ENCODE results near the gene MAML1. TPM values are rescaled to one million over a fixed set of nuclear protein-coding genes. Genes with fewer than 3 reads are reported as not detected.

Gene MAML1
- total and polyA plus RNA-seq, 10 of the 15 experiments (the other 5 are each of a cell fraction or from before 2014, with no cell fraction given), result 0.42 to 23.9 (median 7.3) TPM

GRCh38 chr5:179731791-179732411 is 721 bp upstream of the MAML1 start:
- no peaks in the 10 kb centered on the region; the same call in 1 of the 2 replicates for H4K20me1 ChIP-seq (ENCODE audit: control insufficient read depth, insufficient read depth)
- under 1% methylated on average over 24 of the region's 24 CpGs for WGBS (ENCODE audit: insufficient coverage, insufficient replicate concordance, low lambda C conversion rate, missing lambda C conversion rate)
- ChIA-PET RAD21 (ENCODE audit: unreplicated experiment) (interaction anchor here (0.7 to 2.2 kb wide), 8 partner anchors 28 to 175 kb away, joined by 3 to 7 read pairs (median 4); partner anchors contain the start of gene HNRNPH1), POLR2A (interaction anchor here (0.6 to 1.4 kb wide), 10 partner anchors 10 to 195 kb away, joined by 3 to 11 read pairs (median 7); partner anchors contain the start of gene HNRNPH1), CTCF (interaction anchor here (0.7 to 4.2 kb wide), 6 partner anchors 27 to 243 kb away, joined by 3 to 25 read pairs (median 4); no protein-coding TSS in a partner anchor), SMC1A (ENCODE audit: uncharacterized antibody, unreplicated experiment) (interaction anchor here (0.6 to 3.4 kb wide), 10 partner anchors 8 to 393 kb away, joined by 3 to 12 read pairs (median 4); partner anchors contain the start of genes CANX and CBY3)
- peaks cover 7 to 32% of the 10 kb centered on the region in 2 experiments for H3K36me3 ChIP-seq (ENCODE audit: control insufficient read depth in 2 of 2, insufficient read depth in 2 of 2, low read length in 1 of 2)
- H3K79me2 ChIP-seq (ENCODE audit: control insufficient read depth, insufficient read depth, low read length), result peaks cover 39% of the 10 kb centered on the region
- peak; percentile 43 for DNase-seq (ENCODE audit: low read depth, low spot score)
- ATAC-seq, result peak; percentile 49
- intact Hi-C loops (cut with micrococcal nuclease; ENCODE audit: unreplicated experiment) (loop anchor here (2.0 kb wide), 1 partner anchor 33 kb away; the partner anchor contains the start of gene CANX), in situ Hi-C loops (cut with MboI) (no loop called here)
- peaks cover 6% of the 10 kb centered on the region; the same call in 1 of the 2 replicates for H3K4me1 ChIP-seq (ENCODE audit: control insufficient read depth, insufficient read depth, low read length)
- TSS peak; percentile 77 for BruUV-seq (replicated peaks)
- H2AFZ ChIP-seq (ENCODE audit: control insufficient read depth, low read depth, low read length), result peak overlapping the region; percentile 0; the same call in 1 of the 2 replicates
- FAIRE-seq, result no peak
- peak overlapping the region; percentile 72 for H3K4me2 ChIP-seq (ENCODE audit: control insufficient read depth, insufficient read depth)
- no peaks in the 10 kb centered on the region for H3K27me3 ChIP-seq (replicated peaks in 1 of 2; ENCODE audit: control insufficient read depth in 2 of 2, insufficient read depth in 2 of 2, low read length in 1 of 2)
- H3K9me3 ChIP-seq (replicated peaks; ENCODE audit: control insufficient read depth, insufficient read depth, low read length), result no peaks in the 10 kb centered on the region
- H3K4me3 ChIP-seq, result peak overlapping the region; percentile 52; the same call in 1 of the 2 replicates
- H3K27ac ChIP-seq (ENCODE audit: control insufficient read depth, insufficient read depth), result peak overlapping the region; percentile 83
- peak overlapping the region; percentile 56; the same call in 1 of the 2 replicates for H3K9ac ChIP-seq (ENCODE audit: control insufficient read depth, insufficient read depth, low read length)
- TF ChIP-seq DPF2 (IDR thresholded peaks at IDR 0.05) (no peak), SUPT20H (IDR thresholded peaks at IDR 0.05; ENCODE audit: borderline replicate concordance, control insufficient read depth, low read depth, low read length) (no peak), SMARCA5 (IDR thresholded peaks at IDR 0.05) (0 out of 2 replicates have a peak, but pooled peaks have one; percentile 54), RB1 (IDR thresholded peaks at IDR 0.05; ENCODE audit: borderline replicate concordance) (no peak), MTA3 (IDR thresholded peaks at IDR 0.05; ENCODE audit: borderline replicate concordance, low read length) (peak; percentile 63; the same call in 1 of the 2 replicates), E2F4 (IDR thresholded peaks at IDR 0.05; ENCODE audit: low read depth, low read length) (no peak), MAX (IDR thresholded peaks at IDR 0.05; ENCODE audit: low read depth, low read length) (no peak), FOS (IDR thresholded peaks at IDR 0.05; ENCODE audit: borderline replicate concordance, extremely low read depth, insufficient read length) (no peak), TCF3 (IDR thresholded peaks at IDR 0.05; ENCODE audit: borderline replicate concordance, insufficient read depth, low read depth, low read length) (no peak), STAT1 (conservative IDR thresholded peaks at IDR 0.05) (no peak), BCL11A (IDR thresholded peaks at IDR 0.05; ENCODE audit: low read depth, low read length) (no peak), ZBTB11 (CRISPR knock-in tag; IDR thresholded peaks at IDR 0.05) (no peak), ZNF384 (IDR thresholded peaks at IDR 0.05; ENCODE audit: borderline replicate concordance, low read depth, low read length) (0 out of 2 replicates have a peak, but pooled peaks have one; percentile 25), SRF (IDR thresholded peaks at IDR 0.05; ENCODE audit: low read depth in 2 of 2, low read length in 2 of 2) (0 out of 4 replicates have a peak, but pooled peaks of 1 of the 2 experiments have one; percentile 21), ELK1 (IDR thresholded peaks at IDR 0.05; ENCODE audit: low read depth, low read length) (no peak; the same call in 1 of the 2 replicates)
